GM23338 (cell line): ENCODE measurements around the gene GABBR1. TPM values are rescaled to one million over a fixed set of nuclear protein-coding genes. Genes with fewer than 3 reads are reported as not detected.

Experiments
- ATAC-seq: fragments of 200-7000 bp; cut with Tn5 transposase; 3 replicates; pipeline ENCODE4 v1.9.1; 2020
- DNase-seq: peaks from one replicate; pipeline ENCODE4 v3.0.0-alpha.2; 2015; ENCODE audit warnings: low spot score
- H2AFZ ChIP-seq: fragments of 200-600 bp; sonication (generic); 2 replicates; pipeline ENCODE4 v1.8.0; 2016; ENCODE audit warnings: antibody characterized with exemption, mild to moderate bottlenecking, moderate library complexity
- H3F3A ChIP-seq: fragments of 200-600 bp; sonication (generic); replicated peaks from 2 replicates; pipeline ENCODE4 v1.8.0; 2017; ENCODE audit warnings: antibody characterized with exemption, mixed run types, low read depth
- H3K27ac ChIP-seq: fragments of 200-600 bp; sonication (generic); 2 replicates; pipeline ENCODE4 v1.6.1; 2016; ENCODE audit warnings: low read depth
- H3K27me3 ChIP-seq: fragments of 200-600 bp; sonication (generic); 2 replicates; pipeline ENCODE4 v1.8.0; 2016; ENCODE audit warnings: mild to moderate bottlenecking, mixed run types, moderate library complexity; ENCODE audit not compliant: insufficient read depth
- H3K36me3 ChIP-seq: fragments of 200-600 bp; sonication (generic); 2 replicates; pipeline ENCODE4 v1.8.0; 2016; ENCODE audit warnings: mild to moderate bottlenecking; ENCODE audit not compliant: insufficient read depth
- H3K4me1 ChIP-seq: fragments of 200-600 bp; sonication (generic); 2 replicates; pipeline ENCODE4 v1.8.0; 2016; ENCODE audit warnings: mild to moderate bottlenecking, moderate library complexity; ENCODE audit not compliant: insufficient read depth
- H3K4me2 ChIP-seq: fragments of 200-600 bp; sonication (generic); 2 replicates; pipeline ENCODE4 v1.7.1; 2017; ENCODE audit warnings: mixed run types
- H3K4me3 ChIP-seq: fragments of 200-600 bp; sonication (generic); 2 replicates; pipeline ENCODE4 v1.6.1; 2016; ENCODE audit warnings: mixed run types
- H3K79me2 ChIP-seq: fragments of 200-600 bp; sonication (generic); replicated peaks from 2 replicates; pipeline ENCODE4 v1.8.0; 2017; ENCODE audit warnings: mild to moderate bottlenecking; ENCODE audit not compliant: insufficient read depth
- H3K9me2 ChIP-seq: fragments of 200-600 bp; sonication (generic); 2 replicates; pipeline ENCODE4 v1.8.0; 2017; ENCODE audit not compliant: insufficient read depth
- H4K20me1 ChIP-seq: fragments of 200-600 bp; sonication (generic); replicated peaks from 2 replicates; pipeline ENCODE4 v1.8.0; 2017; ENCODE audit warnings: mild to moderate bottlenecking; ENCODE audit not compliant: insufficient read depth
- H3K27ac Mint-ChIP-seq: 2 replicates; pipeline ENCODE4 v1.8.0; 2020; ENCODE audit warnings: inconsistent platforms, mild to moderate bottlenecking, moderate library complexity, mixed read lengths
- H3K27me3 Mint-ChIP-seq: 3 replicates; pipeline ENCODE4 v1.8.0; 2022; ENCODE audit warnings: low read depth, mild to moderate bottlenecking, moderate library complexity, mixed read lengths, inconsistent platforms; ENCODE audit not compliant: insufficient read depth, poor library complexity
- H3K36me3 Mint-ChIP-seq: 3 replicates; pipeline ENCODE4 v1.8.0; 2021; ENCODE audit warnings: low read depth, mild to moderate bottlenecking, inconsistent platforms, moderate library complexity, mixed read lengths
- H3K4me1 Mint-ChIP-seq: 3 replicates; pipeline ENCODE4 v1.8.0; 2020; ENCODE audit warnings: mild to moderate bottlenecking, inconsistent platforms, mixed read lengths
- H3K4me3 Mint-ChIP-seq: 3 replicates; pipeline ENCODE4 v1.8.0; 2021; ENCODE audit warnings: moderate library complexity, mild to moderate bottlenecking, inconsistent platforms, mixed read lengths
- H3K9me3 Mint-ChIP-seq: 3 replicates; pipeline ENCODE4 v1.8.0; 2020; ENCODE audit warnings: moderate library complexity, mild to moderate bottlenecking, inconsistent platforms, mixed read lengths
- CREB1 ChIP-seq: fragments of 250-450 bp; sonication (Bioruptor Pico); IDR thresholded peaks from 2 replicates; pipeline ENCODE4 v1.5.0; 2020; ENCODE audit warnings: low read depth, mild to moderate bottlenecking, moderate library complexity
- NANOG ChIP-seq: IDR thresholded peaks from 2 replicates; pipeline ENCODE4 v1.6.1; 2016; ENCODE audit warnings: antibody characterized with exemption, borderline replicate concordance
- POLR2AphosphoS5 ChIP-seq: IDR thresholded peaks from 2 replicates; pipeline ENCODE4 v1.6.1; 2016; ENCODE audit warnings: antibody characterized with exemption, low read depth
- ZNF331 ChIP-seq: fragments of 250-450 bp; sonication (Bioruptor Pico); IDR thresholded peaks from 2 replicates; pipeline ENCODE4 v1.5.0; 2020; ENCODE audit warnings: low read depth, mild to moderate bottlenecking, moderate library complexity
- polyA plus RNA-seq: library from polyadenylated mRNA; unstranded; fragments of >200 nt; fragmentation: Nextera tagmentation; extraction: Ambion mirVana; gene quantifications from 2 replicates; pipeline ENCODE4 v1.2.1, GENCODE V29; 2016
- total RNA-seq: library from RNA; depleted of rRNA; stranded (reverse); fragments of >200 nt; shearing (Covaris generic); gene quantifications from 2 replicates; pipeline ENCODE4 v1.2.3, GENCODE V29; 2014
- TF ChIP-seq, protein P1 (sequence below), 2 experiments: fragments of 200-600 bp in 1 of 2; sonication (generic) in 1 of 2; conservative IDR thresholded peaks; 2 replicates each; pipeline versions ENCODE4 v1.5.1 to v1.6.1; 2016 to 2017; ENCODE audit warnings: antibody characterized with exemption in 2 of 2, low read depth in 2 of 2, mild to moderate bottlenecking in 2 of 2, moderate library complexity in 1 of 2

GABBR1 gene
- total and polyA plus RNA-seq, 2 experiments from 2014 or later, result 42.8 to 78.9 TPM

DNA sequence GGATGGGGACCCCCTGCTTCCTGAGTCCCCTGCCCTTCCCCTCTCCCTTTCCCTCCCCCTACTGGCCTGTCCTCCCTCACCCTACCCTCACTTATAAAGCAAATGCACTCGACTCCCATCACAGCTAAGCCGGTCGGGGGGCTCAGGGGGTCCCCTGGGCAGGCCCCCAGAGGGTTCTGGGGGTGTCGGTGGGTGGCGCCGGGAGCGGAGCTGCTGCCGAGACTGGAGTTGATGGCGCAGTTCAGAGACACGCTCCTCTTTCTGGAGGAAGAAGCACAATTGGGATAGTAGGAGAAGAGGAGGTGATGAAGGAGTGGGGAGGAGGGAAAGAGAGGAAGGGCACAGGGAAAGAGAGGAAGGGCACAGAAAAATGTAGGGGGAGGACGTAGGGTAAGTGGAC, 29.5 kb downstream of the GABBR1 start (continued):
- TF ChIP-seq, protein P1, sequence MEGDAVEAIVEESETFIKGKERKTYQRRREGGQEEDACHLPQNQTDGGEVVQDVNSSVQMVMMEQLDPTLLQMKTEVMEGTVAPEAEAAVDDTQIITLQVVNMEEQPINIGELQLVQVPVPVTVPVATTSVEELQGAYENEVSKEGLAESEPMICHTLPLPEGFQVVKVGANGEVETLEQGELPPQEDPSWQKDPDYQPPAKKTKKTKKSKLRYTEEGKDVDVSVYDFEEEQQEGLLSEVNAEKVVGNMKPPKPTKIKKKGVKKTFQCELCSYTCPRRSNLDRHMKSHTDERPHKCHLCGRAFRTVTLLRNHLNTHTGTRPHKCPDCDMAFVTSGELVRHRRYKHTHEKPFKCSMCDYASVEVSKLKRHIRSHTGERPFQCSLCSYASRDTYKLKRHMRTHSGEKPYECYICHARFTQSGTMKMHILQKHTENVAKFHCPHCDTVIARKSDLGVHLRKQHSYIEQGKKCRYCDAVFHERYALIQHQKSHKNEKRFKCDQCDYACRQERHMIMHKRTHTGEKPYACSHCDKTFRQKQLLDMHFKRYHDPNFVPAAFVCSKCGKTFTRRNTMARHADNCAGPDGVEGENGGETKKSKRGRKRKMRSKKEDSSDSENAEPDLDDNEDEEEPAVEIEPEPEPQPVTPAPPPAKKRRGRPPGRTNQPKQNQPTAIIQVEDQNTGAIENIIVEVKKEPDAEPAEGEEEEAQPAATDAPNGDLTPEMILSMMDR (conservative IDR thresholded peaks at IDR 0.05; ENCODE audit: low read depth in 2 of 2), result no peak
- TF ChIP-seq CREB1 (no peak), NANOG (no peak)

DNA sequence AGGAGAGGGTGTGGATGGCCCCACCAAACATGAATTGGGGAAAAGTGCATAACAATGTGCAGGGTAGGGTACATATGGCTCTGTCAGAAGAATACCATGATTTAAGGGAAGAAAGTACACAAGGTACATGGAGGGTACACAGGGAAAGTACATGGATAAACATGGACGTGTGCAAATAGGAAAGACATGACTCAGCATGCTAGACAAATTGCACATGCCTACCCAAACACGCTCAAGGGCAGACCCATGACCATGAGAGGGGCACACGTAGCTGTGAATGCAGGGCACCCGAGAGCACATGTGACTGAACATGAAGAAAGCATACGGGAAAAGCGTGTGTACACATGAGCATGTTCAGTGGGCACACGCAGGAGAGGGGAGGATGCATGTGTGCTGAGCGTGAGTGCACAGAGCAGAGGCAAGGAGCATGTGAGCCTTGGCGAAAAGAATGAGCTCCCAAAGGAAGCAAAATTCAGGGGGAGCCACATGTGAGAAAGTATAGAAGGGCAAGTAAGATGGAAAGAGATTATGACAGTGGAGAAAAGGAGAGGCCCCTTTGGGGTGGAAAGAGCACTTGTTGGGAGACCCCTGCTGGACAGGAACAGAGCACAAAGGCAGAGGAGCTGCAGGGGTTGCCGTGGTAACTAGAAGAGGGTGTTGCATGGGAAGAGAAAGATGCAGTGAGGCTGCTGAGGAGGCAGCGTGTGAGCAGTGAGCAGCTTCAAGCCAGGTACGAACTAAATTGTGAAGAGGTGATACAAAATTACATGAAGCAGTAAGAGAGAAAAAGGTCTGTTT, 30.2 kb downstream of the GABBR1 start:
- Mint-ChIP-seq H3K27me3 (peaks cover 15% of the 10 kb centered on the region), H3K4me3 (no peak overlapping the region; the same call in 2 of the 3 replicates), H3K4me1 (peaks cover 31% of the 10 kb centered on the region), H3K9me3 (no peaks in the 10 kb centered on the region), H3K27ac (peak overlapping the region; percentile 3), H3K36me3 (peaks cover 74% of the 10 kb centered on the region)
- Histone ChIP-seq H3K27me3 (no peaks in the 10 kb centered on the region), H4K20me1 (peaks cover 11% of the 10 kb centered on the region), H3K9me2 (no peaks in the 10 kb centered on the region), H3K4me3 (no peak overlapping the region), H3K4me1 (peaks cover 6% of the 10 kb centered on the region; the same call in 1 of the 2 replicates), H3K27ac (peak overlapping the region; percentile 83; the same call in 1 of the 2 replicates), H3K79me2 (no peaks in the 10 kb centered on the region), H3F3A (peaks cover 47% of the 10 kb centered on the region), H2AFZ (no peak overlapping the region), H3K4me2 (no peak overlapping the region), H3K36me3 (peaks cover 57% of the 10 kb centered on the region)
- peak; percentile 87 for ATAC-seq
- peak; percentile 90 for DNase-seq
- TF ChIP-seq, protein P1 (conservative IDR thresholded peaks at IDR 0.05; ENCODE audit: low read depth in 2 of 2), result peak; percentile 52 to 72
- TF ChIP-seq POLR2AphosphoS5, result no peak

GRCh38 chr6:29598172-29598747, 34.7 kb downstream of the GABBR1 start:
- Mint-ChIP-seq H3K9me3 (peaks cover 3% of the 10 kb centered on the region; the same call in 1 of the 3 replicates), H3K4me1 (peaks cover 38% of the 10 kb centered on the region), H3K36me3 (peaks cover 37% of the 10 kb centered on the region), H3K27me3 (peaks cover 14% of the 10 kb centered on the region), H3K27ac (no peak overlapping the region), H3K4me3 (no peak overlapping the region; the same call in 2 of the 3 replicates)
- Histone ChIP-seq H3K4me3 (no peak overlapping the region), H3K4me2 (no peak overlapping the region), H3K9me2 (no peaks in the 10 kb centered on the region; the same call in 1 of the 2 replicates), H3K4me1 (peaks cover 35% of the 10 kb centered on the region), H4K20me1 (peaks cover 11% of the 10 kb centered on the region; the same call in 1 of the 2 replicates), H3K27me3 (no peaks in the 10 kb centered on the region), H3K79me2 (no peaks in the 10 kb centered on the region), H3F3A (peaks cover 27% of the 10 kb centered on the region), H3K27ac (peak overlapping the region; percentile 75), H3K36me3 (peaks cover 27% of the 10 kb centered on the region), H2AFZ (no peak overlapping the region)
- DNase-seq (no peak), ATAC-seq (peak; percentile 25)
- TF ChIP-seq, protein P1 (conservative IDR thresholded peaks at IDR 0.05; ENCODE audit: low read depth in 2 of 2), result no peak
- TF ChIP-seq POLR2AphosphoS5 (peak; percentile 63), ZNF331 (CRISPR knock-in tag) (no peak)
